ENCODE results near the gene OR7A5. TPM values are rescaled to one million over a fixed set of nuclear protein-coding genes. Genes with fewer than 3 reads are reported as not detected.
"Not testable (repeated sequence)": the region's sequence is repeated elsewhere in the genome, so short reads cannot be mapped to it uniquely, and the experiment has no call there.

OR7A5 gene
- total RNA-seq, 1 experiment from 2014 or later = not detected

- DNase-seq (ENCODE audit: low spot score) = not testable (repeated sequence)
Observed at GRCh38 chr19:14785102-14785793, 49.7 kb downstream of the OR7A5 start.

- DNase-seq (ENCODE audit: low spot score) = not testable (repeated sequence)
Observed at GRCh38 chr19:14784730-14785101, 50.3 kb downstream of the OR7A5 start.

GRCh38 chr19:14783410-14783998 lies 51.5 kb downstream of the OR7A5 start:
- not testable (repeated sequence) for DNase-seq (ENCODE audit: low spot score)

GRCh38 chr19:14782626-14783409 lies 52.2 kb downstream of the OR7A5 start:
- no peak for DNase-seq (ENCODE audit: low spot score)

- DNase-seq (ENCODE audit: low spot score) = not testable (repeated sequence)
Observed at GRCh38 chr19:14781713-14782536, 53.1 kb downstream of the OR7A5 start.

- DNase-seq (ENCODE audit: low spot score) = not testable (repeated sequence)
Observed at GRCh38 chr19:14780622-14781225, 54.3 kb downstream of the OR7A5 start.

- DNase-seq (ENCODE audit: low spot score) = no peak
Observed at GRCh38 chr19:14779151-14779550, 55.8 kb downstream of the OR7A5 start.

- not testable (repeated sequence) for DNase-seq (ENCODE audit: low spot score)
Observed at GRCh38 chr19:14778110-14778845, 56.7 kb downstream of the OR7A5 start, which contains the start of gene ADGRE2. ADGRE2 (minus strand) TSS chr19:14778560; CDS start chr19:14776756, 1,804 bp downstream.

GRCh38 chr19:14777645-14778044 lies 57.3 kb downstream of the OR7A5 start:
- not testable (repeated sequence) for DNase-seq (ENCODE audit: low spot score)

Small RNAs within 50 kb of the gene (small RNA-seq; reads per million reads assigned to genes)
- gene AC005255.1 = 0.22 reads per million

Other genes starting within 250 kb of the OR7A5 start
- gene ADGRE3, start 160.3 kb downstream of the OR7A5 start, total RNA-seq (2014; rRNA removed; shearing (Covaris generic)) = not detected in 2 replicates
- 2.3 and 2.6 TPM in 2 replicates for gene ZNF333, start 145.1 kb downstream of the OR7A5 start, total RNA-seq (2014; rRNA removed; shearing (Covaris generic))
- gene ADGRE2, start 56.6 kb downstream of the OR7A5 start, total RNA-seq (2014; rRNA removed; shearing (Covaris generic)) = not detected in 2 replicates
- gene OR7C1, start within 50 bp of the OR7A5 start, total RNA-seq (2014; rRNA removed; shearing (Covaris generic)) = not detected in 2 replicates
- gene OR7A10, start 13.7 kb upstream of the OR7A5 start, total RNA-seq (2014; rRNA removed; shearing (Covaris generic)) = not detected in 2 replicates
- not detected in 2 replicates for gene OR7A17, start 50.9 kb upstream of the OR7A5 start, total RNA-seq (2014; rRNA removed; shearing (Covaris generic))
- not detected in 2 replicates for gene OR7C2, start 106.3 kb upstream of the OR7A5 start, total RNA-seq (2014; rRNA removed; shearing (Covaris generic))
- gene SLC1A6, start 144.7 kb upstream of the OR7A5 start, total RNA-seq (2014; rRNA removed; shearing (Covaris generic)) = not detected in 2 replicates
- not detected in 2 replicates for gene CASP14, start 214.3 kb upstream of the OR7A5 start, total RNA-seq (2014; rRNA removed; shearing (Covaris generic))
- not detected in 2 replicates for gene OR1I1, start 247.0 kb upstream of the OR7A5 start, total RNA-seq (2014; rRNA removed; shearing (Covaris generic))

Measured in HT-29 (cell line).